ENCODE measurements around the gene CDC20. TPM values are rescaled to one million over a fixed set of nuclear protein-coding genes. Genes with fewer than 3 reads are reported as not detected.

CDC20 gene
- total RNA-seq, 2 experiments from 2014 or later = 130 to 141 TPM

- Mint-ChIP-seq H3K27me3 (no peaks in the 10 kb centered on the region), H3K36me3 (ENCODE audit: low read depth) (no peaks in the 10 kb centered on the region), H3K27ac (no peak overlapping the region), H3K9me3 (no peaks in the 10 kb centered on the region), H3K4me3 (no peak overlapping the region), H3K4me1 (no peaks in the 10 kb centered on the region)
- ChIA-PET POLR2A (no interaction called here), CTCF (interaction anchor here (1.5 kb wide), 1 partner anchor 96 kb away, joined by 5 read pairs; no protein-coding TSS in a partner anchor)
- no peak for DNase-seq
These were observed 40.0 kb upstream of the CDC20 start for GRCh38 chr1:43318831-43319230.

GRCh38 chr1:43319288-43319687, 39.5 kb upstream of the CDC20 start:
- Mint-ChIP-seq H3K27ac (no peak overlapping the region), H3K27me3 (no peaks in the 10 kb centered on the region), H3K4me1 (no peaks in the 10 kb centered on the region), H3K9me3 (peaks cover 2% of the 10 kb centered on the region), H3K4me3 (no peak overlapping the region), H3K36me3 (ENCODE audit: low read depth) (no peaks in the 10 kb centered on the region)
- ChIA-PET CTCF (no interaction called here), POLR2A (no interaction called here)
- DNase-seq = no peak

- Mint-ChIP-seq H3K4me1 (no peaks in the 10 kb centered on the region), H3K9me3 (peaks cover 4% of the 10 kb centered on the region), H3K4me3 (no peak overlapping the region), H3K36me3 (ENCODE audit: low read depth) (peaks cover 3% of the 10 kb centered on the region), H3K27me3 (no peaks in the 10 kb centered on the region), H3K27ac (no peak overlapping the region)
- CTCF ChIA-PET = no interaction called here
- DNase-seq = no peak
- POLR2A ChIA-PET = no interaction called here
These were observed 39.0 kb upstream of the CDC20 start for GRCh38 chr1:43319766-43320165.

GRCh38 chr1:43321331-43321891, 37.4 kb upstream of the CDC20 start:
- H3K27me3 Mint-ChIP-seq = peaks cover 1% of the 10 kb centered on the region
- no peaks in the 10 kb centered on the region for H3K4me1 Mint-ChIP-seq
- ChIA-PET CTCF (no interaction called here), POLR2A (no interaction called here)
- DNase-seq = no peak
- peaks cover 3% of the 10 kb centered on the region for H3K36me3 Mint-ChIP-seq (ENCODE audit: low read depth)
- no peak overlapping the region for H3K27ac Mint-ChIP-seq
- H3K4me3 Mint-ChIP-seq = no peak overlapping the region
- H3K9me3 Mint-ChIP-seq = peaks cover 11% of the 10 kb centered on the region

- H3K4me1 Mint-ChIP-seq = no peaks in the 10 kb centered on the region
- ChIA-PET CTCF (no interaction called here), POLR2A (no interaction called here)
- H3K36me3 Mint-ChIP-seq (ENCODE audit: low read depth) = peaks cover 3% of the 10 kb centered on the region
- H3K27ac Mint-ChIP-seq = no peak overlapping the region
- H3K27me3 Mint-ChIP-seq = peaks cover 1% of the 10 kb centered on the region
- peaks cover 13% of the 10 kb centered on the region for H3K9me3 Mint-ChIP-seq
- no peak overlapping the region for H3K4me3 Mint-ChIP-seq
- no peak for DNase-seq
These were observed 36.3 kb upstream of the CDC20 start for GRCh38 chr1:43322506-43322905.

GRCh38 chr1:43324810-43325209, 34.0 kb upstream of the CDC20 start:
- DNase-seq = no peak
- POLR2A ChIA-PET = no interaction called here
- Mint-ChIP-seq H3K36me3 (ENCODE audit: low read depth) (peaks cover 3% of the 10 kb centered on the region), H3K27ac (no peak overlapping the region), H3K9me3 (peaks cover 17% of the 10 kb centered on the region), H3K27me3 (peaks cover 1% of the 10 kb centered on the region), H3K4me1 (peaks cover under 1% of the 10 kb centered on the region), H3K4me3 (no peak overlapping the region)
- CTCF ChIA-PET = interaction anchor here (0.6 kb wide), 1 partner anchor 32 kb away, joined by 3 read pairs; no protein-coding TSS in a partner anchor

- no peak overlapping the region for H3K27ac Mint-ChIP-seq
- peaks cover 17% of the 10 kb centered on the region for H3K9me3 Mint-ChIP-seq
- ChIA-PET POLR2A (no interaction called here), CTCF (no interaction called here)
- H3K36me3 Mint-ChIP-seq (ENCODE audit: low read depth) = peaks cover 3% of the 10 kb centered on the region
- DNase-seq = no peak
- H3K4me3 Mint-ChIP-seq = no peak overlapping the region
- peaks cover 7% of the 10 kb centered on the region for H3K4me1 Mint-ChIP-seq
- peaks cover 1% of the 10 kb centered on the region for H3K27me3 Mint-ChIP-seq
These were observed 33.4 kb upstream of the CDC20 start for GRCh38 chr1:43325381-43325780.

GRCh38 chr1:43327549-43328292, 31.1 kb upstream of the CDC20 start:
- H3K4me1 Mint-ChIP-seq = peaks cover 7% of the 10 kb centered on the region
- no peak overlapping the region for H3K27ac Mint-ChIP-seq
- H3K27me3 Mint-ChIP-seq = peaks cover 1% of the 10 kb centered on the region
- ChIA-PET CTCF (no interaction called here), POLR2A (no interaction called here)
- H3K36me3 Mint-ChIP-seq (ENCODE audit: low read depth) = peaks cover 3% of the 10 kb centered on the region
- peaks cover 17% of the 10 kb centered on the region for H3K9me3 Mint-ChIP-seq
- H3K4me3 Mint-ChIP-seq = no peak overlapping the region
- no peak for DNase-seq

- H3K27me3 Mint-ChIP-seq = peaks cover 1% of the 10 kb centered on the region
- H3K36me3 Mint-ChIP-seq (ENCODE audit: low read depth) = no peaks in the 10 kb centered on the region
- no peak overlapping the region for H3K4me3 Mint-ChIP-seq
- H3K4me1 Mint-ChIP-seq = peaks cover 7% of the 10 kb centered on the region
- CTCF ChIA-PET = no interaction called here
- POLR2A ChIA-PET = no interaction called here
- H3K9me3 Mint-ChIP-seq = peaks cover 11% of the 10 kb centered on the region
- peak; percentile 23 for DNase-seq
- H3K27ac Mint-ChIP-seq = no peak overlapping the region
These were observed 28.6 kb upstream of the CDC20 start for GRCh38 chr1:43329995-43330751.

GRCh38 chr1:43331688-43332087, 27.1 kb upstream of the CDC20 start:
- H3K27me3 Mint-ChIP-seq = no peaks in the 10 kb centered on the region
- peaks cover 7% of the 10 kb centered on the region for H3K9me3 Mint-ChIP-seq
- no peak for DNase-seq
- no peak overlapping the region for H3K27ac Mint-ChIP-seq
- H3K4me3 Mint-ChIP-seq = no peak overlapping the region
- ChIA-PET POLR2A (no interaction called here), CTCF (no interaction called here)
- peaks cover 7% of the 10 kb centered on the region for H3K4me1 Mint-ChIP-seq
- H3K36me3 Mint-ChIP-seq (ENCODE audit: low read depth) = no peaks in the 10 kb centered on the region

- ChIA-PET POLR2A (no interaction called here), CTCF (no interaction called here)
- H3K9me3 Mint-ChIP-seq = no peaks in the 10 kb centered on the region
- no peak overlapping the region for H3K27ac Mint-ChIP-seq
- no peaks in the 10 kb centered on the region for H3K36me3 Mint-ChIP-seq (ENCODE audit: low read depth)
- H3K27me3 Mint-ChIP-seq = no peaks in the 10 kb centered on the region
- H3K4me1 Mint-ChIP-seq = peaks cover 7% of the 10 kb centered on the region
- no peak overlapping the region for H3K4me3 Mint-ChIP-seq
- DNase-seq = no peak
These were observed 24.2 kb upstream of the CDC20 start for GRCh38 chr1:43334453-43335205.

GRCh38 chr1:43337588-43337987, 21.2 kb upstream of the CDC20 start, which contains the start of gene MPL:
Gene MPL, plus strand, starts transcription at chr1:43337818. Its CDS starts 31 bp downstream, at chr1:43337849.
- no peak for DNase-seq
- Mint-ChIP-seq H3K36me3 (ENCODE audit: low read depth) (no peaks in the 10 kb centered on the region), H3K9me3 (no peaks in the 10 kb centered on the region), H3K27me3 (peaks cover 5% of the 10 kb centered on the region), H3K4me1 (no peaks in the 10 kb centered on the region), H3K4me3 (no peak within 1 kb of the TSS), H3K27ac (no peak within 1 kb of the TSS)
- POLR2A ChIA-PET = no interaction called here
- CTCF ChIA-PET = no interaction called here

GRCh38 chr1:43338001-43338400, 20.8 kb upstream of the CDC20 start:
- Mint-ChIP-seq H3K9me3 (no peaks in the 10 kb centered on the region), H3K27me3 (peaks cover 5% of the 10 kb centered on the region), H3K27ac (no peak overlapping the region), H3K4me3 (no peak overlapping the region), H3K36me3 (ENCODE audit: low read depth) (no peaks in the 10 kb centered on the region), H3K4me1 (no peaks in the 10 kb centered on the region)
- ChIA-PET POLR2A (no interaction called here), CTCF (no interaction called here)
- no peak for DNase-seq
